ENCODE data around the gene FHIP2A. TPM values are rescaled to one million over a fixed set of nuclear protein-coding genes. Genes with fewer than 3 reads are reported as not detected.

FHIP2A gene
- total and polyA plus RNA-seq, 2 experiments from 2014 or later: 6.7 to 11.8 TPM

DNA sequence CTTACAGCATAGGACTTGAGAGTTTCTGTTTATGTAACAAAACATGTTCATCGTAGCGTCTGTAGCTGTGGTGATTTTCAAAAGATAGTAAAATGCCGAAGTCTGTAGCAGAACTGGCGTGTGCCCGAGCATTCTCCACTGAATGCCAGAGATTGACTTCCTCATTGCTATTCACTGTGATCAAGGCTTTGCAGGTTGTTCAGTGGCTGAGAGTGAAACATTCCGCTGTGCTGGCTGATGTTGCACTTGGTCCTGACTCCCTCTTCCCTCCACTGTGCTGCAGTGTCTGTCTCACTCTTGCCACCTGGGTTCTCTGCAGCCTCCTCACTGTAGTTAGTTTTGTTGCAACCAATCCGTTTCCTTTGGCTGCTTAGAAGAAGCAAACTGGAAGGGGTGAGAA is 37.6 kb downstream of the FHIP2A start (continued):
- no peak for TF ChIP-seq ZNF114 (CRISPR knock-in tag; IDR thresholded peaks at IDR 0.05)
- TF ChIP-seq NANOG (IDR thresholded peaks at IDR 0.05; ENCODE audit: borderline replicate concordance): no peak
- TF ChIP-seq, protein P1, sequence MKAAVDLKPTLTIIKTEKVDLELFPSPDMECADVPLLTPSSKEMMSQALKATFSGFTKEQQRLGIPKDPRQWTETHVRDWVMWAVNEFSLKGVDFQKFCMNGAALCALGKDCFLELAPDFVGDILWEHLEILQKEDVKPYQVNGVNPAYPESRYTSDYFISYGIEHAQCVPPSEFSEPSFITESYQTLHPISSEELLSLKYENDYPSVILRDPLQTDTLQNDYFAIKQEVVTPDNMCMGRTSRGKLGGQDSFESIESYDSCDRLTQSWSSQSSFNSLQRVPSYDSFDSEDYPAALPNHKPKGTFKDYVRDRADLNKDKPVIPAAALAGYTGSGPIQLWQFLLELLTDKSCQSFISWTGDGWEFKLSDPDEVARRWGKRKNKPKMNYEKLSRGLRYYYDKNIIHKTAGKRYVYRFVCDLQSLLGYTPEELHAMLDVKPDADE (IDR thresholded peaks at IDR 0.05): no peak
- TF ChIP-seq EZH2 (IDR thresholded peaks at IDR 0.05; ENCODE audit: low read depth, unreplicated experiment): no peak
- no peak for TF ChIP-seq CREB1 (CRISPR knock-in tag; IDR thresholded peaks at IDR 0.05; ENCODE audit: low read depth)

DNA sequence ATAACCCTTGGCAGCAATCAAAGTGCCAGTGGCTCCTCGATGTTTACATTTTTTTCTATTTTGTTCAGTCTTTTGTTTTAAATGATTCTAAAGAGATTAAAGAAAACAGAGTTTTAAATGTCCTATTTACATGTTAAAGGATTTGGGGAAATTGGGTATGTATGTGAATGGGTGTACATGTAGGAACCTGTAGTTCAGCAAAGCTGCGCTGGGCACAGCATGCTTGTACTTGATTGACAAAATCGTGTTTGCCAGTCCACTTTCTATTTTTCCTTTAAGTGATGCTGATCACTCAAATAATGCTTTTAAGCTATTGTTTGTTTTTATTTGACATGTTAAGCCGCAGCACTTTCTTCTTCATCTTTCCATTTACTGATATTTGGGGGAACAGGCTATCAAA is 40.9 kb downstream of the FHIP2A start:
- Mint-ChIP-seq H3K36me3 (ENCODE audit: low read depth) (peaks cover 11% of the 10 kb centered on the region; the same call in 2 of the 3 replicates), H3K4me3 (no peak overlapping the region), H3K27me3 (ENCODE audit: insufficient read depth, low read depth, poor library complexity) (no peaks in the 10 kb centered on the region), H3K9me3 (no peaks in the 10 kb centered on the region; the same call in 2 of the 3 replicates), H3K27ac (no peak overlapping the region), H3K4me1 (no peaks in the 10 kb centered on the region)
- Histone ChIP-seq H4K20me1 (replicated peaks; ENCODE audit: insufficient read depth) (no peaks in the 10 kb centered on the region), H3F3A (replicated peaks; ENCODE audit: low read depth) (no peaks in the 10 kb centered on the region), H3K27me3 (ENCODE audit: insufficient read depth) (no peaks in the 10 kb centered on the region), H3K4me2 (no peak overlapping the region), H3K27ac (ENCODE audit: low read depth) (no peak overlapping the region), H3K79me2 (replicated peaks; ENCODE audit: insufficient read depth) (no peaks in the 10 kb centered on the region), H2AFZ (no peak overlapping the region), H3K4me1 (ENCODE audit: insufficient read depth) (0 out of 2 replicates have a peak, but pooled peaks cover 4% of the 10 kb centered on the region), H3K36me3 (ENCODE audit: insufficient read depth) (no peaks in the 10 kb centered on the region; the same call in 1 of the 2 replicates), H3K9me2 (ENCODE audit: insufficient read depth) (no peaks in the 10 kb centered on the region), H3K4me3 (no peak overlapping the region)
- no peak for TF ChIP-seq EZH2 (IDR thresholded peaks at IDR 0.05; ENCODE audit: low read depth, unreplicated experiment)
- TF ChIP-seq CREB1 (CRISPR knock-in tag; IDR thresholded peaks at IDR 0.05; ENCODE audit: low read depth): no peak
- TF ChIP-seq, protein P2, sequence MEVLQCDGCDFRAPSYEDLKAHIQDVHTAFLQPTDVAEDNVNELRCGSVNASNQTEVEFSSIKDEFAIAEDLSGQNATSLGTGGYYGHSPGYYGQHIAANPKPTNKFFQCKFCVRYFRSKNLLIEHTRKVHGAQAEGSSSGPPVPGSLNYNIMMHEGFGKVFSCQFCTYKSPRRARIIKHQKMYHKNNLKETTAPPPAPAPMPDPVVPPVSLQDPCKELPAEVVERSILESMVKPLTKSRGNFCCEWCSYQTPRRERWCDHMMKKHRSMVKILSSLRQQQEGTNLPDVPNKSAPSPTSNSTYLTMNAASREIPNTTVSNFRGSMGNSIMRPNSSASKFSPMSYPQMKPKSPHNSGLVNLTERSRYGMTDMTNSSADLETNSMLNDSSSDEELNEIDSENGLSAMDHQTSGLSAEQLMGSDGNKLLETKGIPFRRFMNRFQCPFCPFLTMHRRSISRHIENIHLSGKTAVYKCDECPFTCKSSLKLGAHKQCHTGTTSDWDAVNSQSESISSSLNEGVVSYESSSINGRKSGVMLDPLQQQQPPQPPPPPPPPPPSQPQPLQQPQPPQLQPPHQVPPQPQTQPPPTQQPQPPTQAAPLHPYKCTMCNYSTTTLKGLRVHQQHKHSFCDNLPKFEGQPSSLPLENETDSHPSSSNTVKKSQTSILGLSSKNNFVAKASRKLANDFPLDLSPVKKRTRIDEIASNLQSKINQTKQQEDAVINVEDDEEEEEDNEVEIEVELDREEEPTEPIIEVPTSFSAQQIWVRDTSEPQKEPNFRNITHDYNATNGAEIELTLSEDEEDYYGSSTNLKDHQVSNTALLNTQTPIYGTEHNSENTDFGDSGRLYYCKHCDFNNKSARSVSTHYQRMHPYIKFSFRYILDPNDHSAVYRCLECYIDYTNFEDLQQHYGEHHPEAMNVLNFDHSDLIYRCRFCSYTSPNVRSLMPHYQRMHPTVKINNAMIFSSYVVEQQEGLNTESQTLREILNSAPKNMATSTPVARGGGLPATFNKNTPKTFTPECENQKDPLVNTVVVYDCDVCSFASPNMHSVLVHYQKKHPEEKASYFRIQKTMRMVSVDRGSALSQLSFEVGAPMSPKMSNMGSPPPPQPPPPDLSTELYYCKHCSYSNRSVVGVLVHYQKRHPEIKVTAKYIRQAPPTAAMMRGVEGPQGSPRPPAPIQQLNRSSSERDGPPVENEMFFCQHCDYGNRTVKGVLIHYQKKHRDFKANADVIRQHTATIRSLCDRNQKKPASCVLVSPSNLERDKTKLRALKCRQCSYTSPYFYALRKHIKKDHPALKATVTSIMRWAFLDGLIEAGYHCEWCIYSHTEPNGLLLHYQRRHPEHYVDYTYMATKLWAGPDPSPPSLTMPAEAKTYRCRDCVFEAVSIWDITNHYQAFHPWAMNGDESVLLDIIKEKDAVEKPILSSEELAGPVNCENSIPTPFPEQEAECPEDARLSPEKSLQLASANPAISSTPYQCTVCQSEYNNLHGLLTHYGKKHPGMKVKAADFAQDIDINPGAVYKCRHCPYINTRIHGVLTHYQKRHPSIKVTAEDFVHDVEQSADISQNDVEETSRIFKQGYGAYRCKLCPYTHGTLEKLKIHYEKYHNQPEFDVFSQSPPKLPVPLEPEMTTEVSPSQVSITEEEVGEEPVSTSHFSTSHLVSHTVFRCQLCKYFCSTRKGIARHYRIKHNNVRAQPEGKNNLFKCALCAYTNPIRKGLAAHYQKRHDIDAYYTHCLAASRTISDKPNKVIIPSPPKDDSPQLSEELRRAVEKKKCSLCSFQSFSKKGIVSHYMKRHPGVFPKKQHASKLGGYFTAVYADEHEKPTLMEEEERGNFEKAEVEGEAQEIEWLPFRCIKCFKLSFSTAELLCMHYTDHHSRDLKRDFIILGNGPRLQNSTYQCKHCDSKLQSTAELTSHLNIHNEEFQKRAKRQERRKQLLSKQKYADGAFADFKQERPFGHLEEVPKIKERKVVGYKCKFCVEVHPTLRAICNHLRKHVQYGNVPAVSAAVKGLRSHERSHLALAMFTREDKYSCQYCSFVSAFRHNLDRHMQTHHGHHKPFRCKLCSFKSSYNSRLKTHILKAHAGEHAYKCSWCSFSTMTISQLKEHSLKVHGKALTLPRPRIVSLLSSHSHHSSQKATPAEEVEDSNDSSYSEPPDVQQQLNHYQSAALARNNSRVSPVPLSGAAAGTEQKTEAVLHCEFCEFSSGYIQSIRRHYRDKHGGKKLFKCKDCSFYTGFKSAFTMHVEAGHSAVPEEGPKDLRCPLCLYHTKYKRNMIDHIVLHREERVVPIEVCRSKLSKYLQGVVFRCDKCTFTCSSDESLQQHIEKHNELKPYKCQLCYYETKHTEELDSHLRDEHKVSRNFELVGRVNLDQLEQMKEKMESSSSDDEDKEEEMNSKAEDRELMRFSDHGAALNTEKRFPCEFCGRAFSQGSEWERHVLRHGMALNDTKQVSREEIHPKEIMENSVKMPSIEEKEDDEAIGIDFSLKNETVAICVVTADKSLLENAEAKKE (CRISPR knock-in tag; IDR thresholded peaks at IDR 0.05): no peak
- TF ChIP-seq EZH2phosphoT487 (IDR thresholded peaks at IDR 0.05; ENCODE audit: unreplicated experiment): no peak
- TF ChIP-seq, protein P3, sequence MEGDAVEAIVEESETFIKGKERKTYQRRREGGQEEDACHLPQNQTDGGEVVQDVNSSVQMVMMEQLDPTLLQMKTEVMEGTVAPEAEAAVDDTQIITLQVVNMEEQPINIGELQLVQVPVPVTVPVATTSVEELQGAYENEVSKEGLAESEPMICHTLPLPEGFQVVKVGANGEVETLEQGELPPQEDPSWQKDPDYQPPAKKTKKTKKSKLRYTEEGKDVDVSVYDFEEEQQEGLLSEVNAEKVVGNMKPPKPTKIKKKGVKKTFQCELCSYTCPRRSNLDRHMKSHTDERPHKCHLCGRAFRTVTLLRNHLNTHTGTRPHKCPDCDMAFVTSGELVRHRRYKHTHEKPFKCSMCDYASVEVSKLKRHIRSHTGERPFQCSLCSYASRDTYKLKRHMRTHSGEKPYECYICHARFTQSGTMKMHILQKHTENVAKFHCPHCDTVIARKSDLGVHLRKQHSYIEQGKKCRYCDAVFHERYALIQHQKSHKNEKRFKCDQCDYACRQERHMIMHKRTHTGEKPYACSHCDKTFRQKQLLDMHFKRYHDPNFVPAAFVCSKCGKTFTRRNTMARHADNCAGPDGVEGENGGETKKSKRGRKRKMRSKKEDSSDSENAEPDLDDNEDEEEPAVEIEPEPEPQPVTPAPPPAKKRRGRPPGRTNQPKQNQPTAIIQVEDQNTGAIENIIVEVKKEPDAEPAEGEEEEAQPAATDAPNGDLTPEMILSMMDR (conservative IDR thresholded peaks at IDR 0.05; ENCODE audit: low read depth in 2 of 2): no peak
- no peak for TF ChIP-seq STAT1 (IDR thresholded peaks at IDR 0.05; ENCODE audit: unreplicated experiment)
- no peak for TF ChIP-seq ZNF114 (CRISPR knock-in tag; IDR thresholded peaks at IDR 0.05)
- TF ChIP-seq, protein P4, sequence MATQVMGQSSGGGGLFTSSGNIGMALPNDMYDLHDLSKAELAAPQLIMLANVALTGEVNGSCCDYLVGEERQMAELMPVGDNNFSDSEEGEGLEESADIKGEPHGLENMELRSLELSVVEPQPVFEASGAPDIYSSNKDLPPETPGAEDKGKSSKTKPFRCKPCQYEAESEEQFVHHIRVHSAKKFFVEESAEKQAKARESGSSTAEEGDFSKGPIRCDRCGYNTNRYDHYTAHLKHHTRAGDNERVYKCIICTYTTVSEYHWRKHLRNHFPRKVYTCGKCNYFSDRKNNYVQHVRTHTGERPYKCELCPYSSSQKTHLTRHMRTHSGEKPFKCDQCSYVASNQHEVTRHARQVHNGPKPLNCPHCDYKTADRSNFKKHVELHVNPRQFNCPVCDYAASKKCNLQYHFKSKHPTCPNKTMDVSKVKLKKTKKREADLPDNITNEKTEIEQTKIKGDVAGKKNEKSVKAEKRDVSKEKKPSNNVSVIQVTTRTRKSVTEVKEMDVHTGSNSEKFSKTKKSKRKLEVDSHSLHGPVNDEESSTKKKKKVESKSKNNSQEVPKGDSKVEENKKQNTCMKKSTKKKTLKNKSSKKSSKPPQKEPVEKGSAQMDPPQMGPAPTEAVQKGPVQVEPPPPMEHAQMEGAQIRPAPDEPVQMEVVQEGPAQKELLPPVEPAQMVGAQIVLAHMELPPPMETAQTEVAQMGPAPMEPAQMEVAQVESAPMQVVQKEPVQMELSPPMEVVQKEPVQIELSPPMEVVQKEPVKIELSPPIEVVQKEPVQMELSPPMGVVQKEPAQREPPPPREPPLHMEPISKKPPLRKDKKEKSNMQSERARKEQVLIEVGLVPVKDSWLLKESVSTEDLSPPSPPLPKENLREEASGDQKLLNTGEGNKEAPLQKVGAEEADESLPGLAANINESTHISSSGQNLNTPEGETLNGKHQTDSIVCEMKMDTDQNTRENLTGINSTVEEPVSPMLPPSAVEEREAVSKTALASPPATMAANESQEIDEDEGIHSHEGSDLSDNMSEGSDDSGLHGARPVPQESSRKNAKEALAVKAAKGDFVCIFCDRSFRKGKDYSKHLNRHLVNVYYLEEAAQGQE (IDR thresholded peaks at IDR 0.05; ENCODE audit: unreplicated experiment): no peak
- TF ChIP-seq POLR2AphosphoS5 (IDR thresholded peaks at IDR 0.05; ENCODE audit: low read depth): no peak
- TF ChIP-seq ZNF331 (CRISPR knock-in tag; IDR thresholded peaks at IDR 0.05; ENCODE audit: low read depth): no peak
- no peak for TF ChIP-seq JUNB (IDR thresholded peaks at IDR 0.05; ENCODE audit: unreplicated experiment)
- TF ChIP-seq NANOG (IDR thresholded peaks at IDR 0.05; ENCODE audit: borderline replicate concordance): no peak
- ATAC-seq (no peak), DNase-seq (ENCODE audit: low spot score) (no peak)
